SK-N-SH treated with all-trans-retinoic acid at 6 μM for 48 hours (cell line): ENCODE measurements around the gene KIFC3.

ENCODE experiments used
- ZC3H10 ChIP-seq: fragments of 250-450 bp; sonication (Bioruptor Pico); IDR thresholded peaks from 2 replicates; pipeline ENCODE4 v1.5.1; 2021; ENCODE audit warnings: mild to moderate bottlenecking, moderate library complexity
- ZNF70 ChIP-seq: fragments of 450-650 bp; formaldehyde crosslinking; IDR thresholded peaks from 2 replicates; pipeline ENCODE4 v1.5.0; 2020; ENCODE audit warnings: mild to moderate bottlenecking, moderate library complexity
- TF ChIP-seq, protein P1 (sequence below): fragments of 250-450 bp; sonication (Bioruptor Pico); IDR thresholded peaks from 2 replicates; pipeline ENCODE4 v1.8.0; 2020; ENCODE audit warnings: mild to moderate bottlenecking, moderate library complexity, borderline replicate concordance

DNA sequence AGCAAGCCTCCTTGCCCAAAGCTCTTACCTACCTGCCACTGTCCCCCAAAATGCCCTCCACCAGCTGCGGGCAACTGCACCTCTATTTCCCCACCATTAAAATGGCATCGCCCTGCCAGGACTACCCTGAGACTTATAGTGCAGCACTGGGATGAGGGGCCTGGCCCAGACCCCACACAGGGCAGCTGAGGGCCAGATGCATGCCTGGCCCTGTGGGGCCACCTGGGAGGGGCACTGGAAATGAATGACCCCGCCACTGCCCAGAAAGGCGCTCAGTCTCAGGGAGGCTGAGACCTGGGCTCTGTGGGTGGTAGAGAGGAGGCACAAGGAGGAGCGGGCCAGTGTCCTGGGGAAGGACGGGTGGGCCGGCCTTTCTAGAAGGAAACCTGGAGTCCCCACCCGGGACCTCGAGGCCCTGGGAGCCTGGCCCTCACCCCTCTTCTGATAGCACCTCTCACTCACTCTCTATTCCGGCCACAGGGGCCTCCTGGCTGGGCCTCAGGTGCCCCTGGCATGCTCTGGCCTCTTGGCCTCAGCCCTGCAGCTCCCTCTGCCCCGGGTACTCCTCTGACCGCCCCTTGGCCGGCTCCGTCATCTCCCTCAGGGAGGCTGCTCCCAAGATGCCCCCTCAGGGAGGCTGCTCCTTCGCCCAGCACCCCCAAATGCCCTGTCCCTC lies 39.8 kb downstream of the KIFC3 start:
- TF ChIP-seq ZC3H10 (CRISPR knock-in tag) (no peak), ZNF70 (CRISPR knock-in tag) (no peak)
- TF ChIP-seq, protein P1, sequence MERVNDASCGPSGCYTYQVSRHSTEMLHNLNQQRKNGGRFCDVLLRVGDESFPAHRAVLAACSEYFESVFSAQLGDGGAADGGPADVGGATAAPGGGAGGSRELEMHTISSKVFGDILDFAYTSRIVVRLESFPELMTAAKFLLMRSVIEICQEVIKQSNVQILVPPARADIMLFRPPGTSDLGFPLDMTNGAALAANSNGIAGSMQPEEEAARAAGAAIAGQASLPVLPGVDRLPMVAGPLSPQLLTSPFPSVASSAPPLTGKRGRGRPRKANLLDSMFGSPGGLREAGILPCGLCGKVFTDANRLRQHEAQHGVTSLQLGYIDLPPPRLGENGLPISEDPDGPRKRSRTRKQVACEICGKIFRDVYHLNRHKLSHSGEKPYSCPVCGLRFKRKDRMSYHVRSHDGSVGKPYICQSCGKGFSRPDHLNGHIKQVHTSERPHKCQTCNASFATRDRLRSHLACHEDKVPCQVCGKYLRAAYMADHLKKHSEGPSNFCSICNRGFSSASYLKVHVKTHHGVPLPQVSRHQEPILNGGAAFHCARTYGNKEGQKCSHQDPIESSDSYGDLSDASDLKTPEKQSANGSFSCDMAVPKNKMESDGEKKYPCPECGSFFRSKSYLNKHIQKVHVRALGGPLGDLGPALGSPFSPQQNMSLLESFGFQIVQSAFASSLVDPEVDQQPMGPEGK (CRISPR knock-in tag), result no peak
